Measurements from ENCODE around the gene TUBG1. TPM values are rescaled to one million over a fixed set of nuclear protein-coding genes. Genes with fewer than 3 reads are reported as not detected.

TUBG1 gene
- 29.9 and 35.2 TPM in 2 replicates for total RNA-seq

GRCh38 chr17:42609182-42609813, at the start of gene TUBG1, which contains the start of gene RETREG3:
Gene TUBG1 (plus strand): TSS chr17:42609683. CDS start chr17:42609738, 55 bp downstream.
Gene RETREG3 (minus strand): TSS chr17:42609374. CDS start chr17:42609324, 50 bp downstream.

GRCh38 chr17:42561897-42562387, 47.5 kb upstream of the TUBG1 start, which contains the start of gene COASY:
Gene COASY (plus strand): TSS chr17:42562148. CDS start chr17:42562623, 475 bp downstream.

DNA sequence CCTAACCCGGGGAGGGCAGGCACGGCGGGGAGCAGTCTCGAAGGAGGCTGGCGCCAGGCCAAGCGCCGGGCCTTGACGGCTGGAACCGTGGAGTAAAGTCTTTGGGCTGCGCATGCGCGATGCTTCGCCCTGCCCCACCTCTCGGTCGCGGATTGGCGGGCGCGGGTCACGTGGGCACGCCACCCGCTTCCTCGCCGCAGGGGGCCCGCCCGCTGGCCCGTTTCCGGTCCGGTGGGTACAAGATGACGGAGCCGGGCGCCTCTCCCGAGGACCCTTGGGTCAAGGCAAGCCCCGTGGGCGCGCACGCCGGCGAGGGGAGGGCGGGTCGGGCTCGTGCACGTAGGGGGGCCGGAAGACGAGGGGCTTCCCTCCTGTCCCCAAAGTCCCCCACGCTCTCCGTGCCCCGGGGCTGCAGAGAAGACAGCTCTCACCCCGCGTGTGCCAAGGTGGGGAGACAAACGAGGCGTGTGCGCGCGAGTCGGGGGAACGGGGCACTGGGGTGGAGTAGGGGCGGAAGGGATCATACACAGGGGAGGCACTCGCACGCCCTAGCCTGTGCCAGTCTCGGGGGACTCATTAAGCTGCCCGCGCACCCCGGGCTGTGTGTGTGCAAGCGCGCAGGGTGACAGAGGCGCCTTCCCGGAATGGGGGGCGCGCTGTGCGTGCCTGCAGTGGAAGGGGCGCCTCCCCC, 42.5 kb upstream of the TUBG1 start, which contains the start of gene MLX:
MLX (plus strand) TSS at position 218 of the 691 bp plus-strand sequence; CDS start at position 243, 25 bp downstream.

GRCh38 chr17:42577532-42578281, 31.8 kb upstream of the TUBG1 start, which contains the start of gene PSMC3IP:
Gene PSMC3IP (minus strand): TSS chr17:42577729. CDS start chr17:42577686, 43 bp downstream.

GRCh38 chr17:42659079-42659931, 49.8 kb downstream of the TUBG1 start, which contains the start of gene TUBG2:
Gene TUBG2 (plus strand): TSS chr17:42659284. CDS start chr17:42659504, 220 bp downstream.

Other genes with a start within 250 kb of the TUBG1 start
- 203 and 277 TPM in 2 replicates for gene STAT3, start 221.2 kb upstream of the TUBG1 start, total RNA-seq
- gene CAVIN1, start 186.4 kb upstream of the TUBG1 start, total RNA-seq = 1,335 and 1,666 TPM in 2 replicates
- gene ATP6V0A1, start 150.8 kb upstream of the TUBG1 start, total RNA-seq = 56.6 and 59.7 TPM in 2 replicates
- gene NAGLU, start 73.4 kb upstream of the TUBG1 start, total RNA-seq = 69.8 and 72.1 TPM in 2 replicates
- 0.12 and 0.81 TPM in 2 replicates for gene HSD17B1, start 56.8 kb upstream of the TUBG1 start, total RNA-seq
- 19.1 and 23.2 TPM in 2 replicates for gene COASY, start 47.5 kb upstream of the TUBG1 start, total RNA-seq
- 45.7 and 54.4 TPM in 2 replicates for gene MLX, start 42.6 kb upstream of the TUBG1 start, total RNA-seq
- gene PSMC3IP, start 32.0 kb upstream of the TUBG1 start, total RNA-seq = 0.97 and 1.3 TPM in 2 replicates
- gene RETREG3, start 309 bp upstream of the TUBG1 start, total RNA-seq = 116 and 136 TPM in 2 replicates
- 14.9 and 17.7 TPM in 2 replicates for gene TUBG2, start 49.6 kb downstream of the TUBG1 start, total RNA-seq
- 22.0 and 24.5 TPM in 2 replicates for gene PLEKHH3, start 67.3 kb downstream of the TUBG1 start, total RNA-seq
- 2.2 and 2.4 TPM in 2 replicates for gene CCR10, start 72.2 kb downstream of the TUBG1 start, total RNA-seq
- gene CNTNAP1, start 72.8 kb downstream of the TUBG1 start, total RNA-seq = 38.0 and 51.6 TPM in 2 replicates
- 32.9 and 37.8 TPM in 2 replicates for gene EZH1, start 135.4 kb downstream of the TUBG1 start, total RNA-seq
- not detected in 2 replicates for gene RAMP2, start 151.5 kb downstream of the TUBG1 start, total RNA-seq
- gene VPS25, start 163.8 kb downstream of the TUBG1 start, total RNA-seq = 40.2 and 46.8 TPM in 2 replicates
- gene WNK4, start 170.9 kb downstream of the TUBG1 start, total RNA-seq = under 0.01 TPM in 1 of 2 replicates, not detected in the other
- gene COA3, start 189.0 kb downstream of the TUBG1 start, total RNA-seq = 38.1 and 48.7 TPM in 2 replicates
- not detected in 2 replicates for gene CNTD1, start 189.2 kb downstream of the TUBG1 start, total RNA-seq
- gene BECN1, start 214.6 kb downstream of the TUBG1 start, total RNA-seq = 74.4 and 81.3 TPM in 2 replicates
- 79.7 and 83.1 TPM in 2 replicates for gene PSME3, start 223.7 kb downstream of the TUBG1 start, total RNA-seq
- 0.73 and 1.3 TPM in 2 replicates for gene AOC2, start 234.9 kb downstream of the TUBG1 start, total RNA-seq
- under 0.01 TPM in 1 of 2 replicates, not detected in the other for gene AOC3, start 241.5 kb downstream of the TUBG1 start, total RNA-seq